Measurements from ENCODE around the gene MBOAT7.

GRCh38 chr19:54169149-54169740, 20.1 kb downstream of the MBOAT7 start:
- TF ChIP-seq CTCF (conservative IDR thresholded peaks at IDR 0.05; ENCODE audit: low read depth, low read length), result no peak
- TF ChIP-seq POLR2A (IDR thresholded peaks at IDR 0.05; ENCODE audit: low read depth, low read length), result no peak

Measured in IMR-90 (cell line).